SK-N-SH (cell line): ENCODE data around the gene TMEM163.

Source experiments
- FOXJ3 ChIP-seq: sonication (generic); formaldehyde crosslinking; IDR thresholded peaks from 2 replicates; pipeline ENCODE4 v1.5.1; 2020; ENCODE audit warnings: mild to moderate bottlenecking, missing genetic modification reagents
- TAF1 ChIP-seq: IDR thresholded peaks from 2 replicates; pipeline ENCODE4 v1.6.1; 2012; ENCODE audit warnings: low read depth, mild to moderate bottlenecking, low read length, moderate library complexity, borderline replicate concordance
- TF ChIP-seq, protein P1 (sequence below): fragments of 200-600 bp; sonication (generic); IDR thresholded peaks from 2 replicates; pipeline ENCODE4 v1.6.1; 2017; ENCODE audit warnings: antibody characterized with exemption, mild to moderate bottlenecking, moderate library complexity

DNA sequence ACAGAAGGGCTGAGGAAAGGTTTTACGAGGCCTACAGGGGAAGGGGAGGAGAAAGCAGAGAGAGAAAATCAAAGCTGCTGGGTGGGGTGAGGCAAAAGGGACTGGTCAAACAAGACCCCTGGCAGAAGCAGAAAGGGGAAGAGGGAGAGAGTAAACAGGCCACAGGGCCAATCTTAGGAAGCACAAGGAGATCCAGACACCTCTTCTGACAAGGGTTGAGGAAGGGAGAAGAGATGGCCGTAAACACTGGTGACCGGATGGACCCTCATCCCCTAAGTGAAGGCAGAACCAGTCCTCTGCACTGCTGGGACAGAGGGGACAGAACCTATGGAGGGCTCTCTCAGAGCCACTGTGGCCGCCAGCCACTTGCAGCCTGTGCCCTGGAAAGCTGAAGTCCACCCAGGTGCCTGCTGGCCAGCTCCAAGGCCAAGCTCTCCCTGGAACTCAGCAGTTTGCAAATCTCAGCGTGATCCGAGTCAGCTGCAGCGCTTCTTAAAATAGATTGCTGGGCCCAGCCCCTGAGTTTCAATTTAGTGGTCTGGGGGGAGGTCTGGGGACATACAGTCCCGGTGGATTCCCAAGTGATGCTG is 108.8 kb downstream of the TMEM163 start:
- TF ChIP-seq, protein P1, sequence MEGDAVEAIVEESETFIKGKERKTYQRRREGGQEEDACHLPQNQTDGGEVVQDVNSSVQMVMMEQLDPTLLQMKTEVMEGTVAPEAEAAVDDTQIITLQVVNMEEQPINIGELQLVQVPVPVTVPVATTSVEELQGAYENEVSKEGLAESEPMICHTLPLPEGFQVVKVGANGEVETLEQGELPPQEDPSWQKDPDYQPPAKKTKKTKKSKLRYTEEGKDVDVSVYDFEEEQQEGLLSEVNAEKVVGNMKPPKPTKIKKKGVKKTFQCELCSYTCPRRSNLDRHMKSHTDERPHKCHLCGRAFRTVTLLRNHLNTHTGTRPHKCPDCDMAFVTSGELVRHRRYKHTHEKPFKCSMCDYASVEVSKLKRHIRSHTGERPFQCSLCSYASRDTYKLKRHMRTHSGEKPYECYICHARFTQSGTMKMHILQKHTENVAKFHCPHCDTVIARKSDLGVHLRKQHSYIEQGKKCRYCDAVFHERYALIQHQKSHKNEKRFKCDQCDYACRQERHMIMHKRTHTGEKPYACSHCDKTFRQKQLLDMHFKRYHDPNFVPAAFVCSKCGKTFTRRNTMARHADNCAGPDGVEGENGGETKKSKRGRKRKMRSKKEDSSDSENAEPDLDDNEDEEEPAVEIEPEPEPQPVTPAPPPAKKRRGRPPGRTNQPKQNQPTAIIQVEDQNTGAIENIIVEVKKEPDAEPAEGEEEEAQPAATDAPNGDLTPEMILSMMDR, result no peak
- no peak for TF ChIP-seq TAF1
- TF ChIP-seq FOXJ3 (CRISPR knock-in tag), result no peak
